Epithelial cell of esophagus (primary cell): ENCODE results near the gene LRRC1.

Experiments
- DNase-seq: peaks from one replicate; pipeline ENCODE4 v3.0.0; 2010; ENCODE audit warnings: low read depth
- H3K4me3 ChIP-seq: 2 replicates; pipeline ENCODE4 v1.5.1; 2011; ENCODE audit warnings: mild to moderate bottlenecking, low read length, control low read depth
- CTCF ChIP-seq: IDR thresholded peaks from 2 replicates; pipeline ENCODE4 v1.5.1; 2011; ENCODE audit warnings: low read depth, mild to moderate bottlenecking, low read length, control low read depth, inconsistent platforms; ENCODE audit not compliant: insufficient read depth; ENCODE audit errors: missing control alignments

The LRRC1 gene

GRCh38 chr6:53830366-53830765 lies 35.6 kb downstream of the LRRC1 start:
- no peak for DNase-seq
- TF ChIP-seq CTCF, result no peak
- no peak overlapping the region for H3K4me3 ChIP-seq

GRCh38 chr6:53831081-53831869 lies 36.5 kb downstream of the LRRC1 start:
- no peak for TF ChIP-seq CTCF
- H3K4me3 ChIP-seq, result no peak overlapping the region

GRCh38 chr6:53831936-53832660 lies 37.3 kb downstream of the LRRC1 start:
- no peak overlapping the region for H3K4me3 ChIP-seq
- no peak for DNase-seq
- no peak for TF ChIP-seq CTCF

More at GRCh38 chr6:53831081-53831869, 36.5 kb downstream of the LRRC1 start:
- no peak for DNase-seq

- no peak for DNase-seq
- no peak overlapping the region for H3K4me3 ChIP-seq
- TF ChIP-seq CTCF, result no peak
Observed at GRCh38 chr6:53833155-53833554, 38.4 kb downstream of the LRRC1 start.

GRCh38 chr6:53834132-53834531 lies 39.3 kb downstream of the LRRC1 start:
- TF ChIP-seq CTCF, result no peak
- no peak for DNase-seq
- H3K4me3 ChIP-seq, result no peak overlapping the region

GRCh38 chr6:53837865-53838769 lies 43.3 kb downstream of the LRRC1 start:
- TF ChIP-seq CTCF, result no peak
- no peak for DNase-seq
- H3K4me3 ChIP-seq, result no peak overlapping the region
